ENCODE results near the gene IFIT5. TPM values are rescaled to one million over a fixed set of nuclear protein-coding genes. Genes with fewer than 3 reads are reported as not detected.
"Not testable (repeated sequence)": the region's sequence is repeated elsewhere in the genome, so short reads cannot be mapped to it uniquely, and the experiment has no call there.

The IFIT5 gene
- total RNA-seq, 6 experiments from 2014 or later, result 19.2 to 26.1 (median 22.4) TPM

GRCh38 chr10:89438525-89438924 is 24.2 kb downstream of the IFIT5 start:
- no peak for DNase-seq
- TF ChIP-seq CTCF (IDR thresholded peaks at IDR 0.05), result no peak
- Mint-ChIP-seq H3K36me3 (ENCODE audit: low read depth) (no peaks in the 10 kb centered on the region), H3K4me3 (no peak overlapping the region), H3K27ac (no peak overlapping the region), H3K27me3 (ENCODE audit: insufficient read depth) (peaks cover 12% of the 10 kb centered on the region), H3K4me1 (ENCODE audit: low read depth) (peaks cover 7% of the 10 kb centered on the region; the same call in 1 of the 2 replicates), H3K9me3 (no peaks in the 10 kb centered on the region)

- Mint-ChIP-seq H3K27ac (no peak overlapping the region), H3K9me3 (no peaks in the 10 kb centered on the region), H3K27me3 (ENCODE audit: insufficient read depth) (peaks cover 12% of the 10 kb centered on the region), H3K4me3 (no peak overlapping the region), H3K4me1 (ENCODE audit: low read depth) (peaks cover 7% of the 10 kb centered on the region; the same call in 1 of the 2 replicates), H3K36me3 (ENCODE audit: low read depth) (no peaks in the 10 kb centered on the region)
- no peak for DNase-seq
- no peak for TF ChIP-seq CTCF (IDR thresholded peaks at IDR 0.05)
Observed at GRCh38 chr10:89440226-89441009, 26.1 kb downstream of the IFIT5 start.

GRCh38 chr10:89442289-89442688 is 27.9 kb downstream of the IFIT5 start:
- Mint-ChIP-seq H3K36me3 (ENCODE audit: low read depth) (peaks cover 16% of the 10 kb centered on the region), H3K4me3 (no peak overlapping the region), H3K27ac (no peak overlapping the region), H3K4me1 (ENCODE audit: low read depth) (peaks cover 7% of the 10 kb centered on the region; the same call in 1 of the 2 replicates), H3K9me3 (peaks cover 13% of the 10 kb centered on the region), H3K27me3 (ENCODE audit: insufficient read depth) (peaks cover 17% of the 10 kb centered on the region)
- DNase-seq, result no peak
- no peak for TF ChIP-seq CTCF (IDR thresholded peaks at IDR 0.05)

GRCh38 chr10:89444819-89445218 is 30.5 kb downstream of the IFIT5 start:
- Mint-ChIP-seq H3K27me3 (ENCODE audit: insufficient read depth) (peaks cover 20% of the 10 kb centered on the region), H3K9me3 (peaks cover 13% of the 10 kb centered on the region), H3K36me3 (ENCODE audit: low read depth) (peaks cover 16% of the 10 kb centered on the region)
- not testable (repeated sequence) for H3K27ac Mint-ChIP-seq; H3K4me1 Mint-ChIP-seq (ENCODE audit: low read depth); DNase-seq; H3K4me3 Mint-ChIP-seq

GRCh38 chr10:89450901-89451300 is 36.5 kb downstream of the IFIT5 start:
- Mint-ChIP-seq H3K27me3 (ENCODE audit: insufficient read depth) (peaks cover 14% of the 10 kb centered on the region), H3K4me1 (ENCODE audit: low read depth) (peaks cover 13% of the 10 kb centered on the region; the same call in 1 of the 2 replicates), H3K9me3 (peaks cover 10% of the 10 kb centered on the region), H3K36me3 (ENCODE audit: low read depth) (peaks cover 13% of the 10 kb centered on the region; the same call in 1 of the 2 replicates), H3K4me3 (no peak overlapping the region), H3K27ac (no peak overlapping the region)
- TF ChIP-seq CTCF (IDR thresholded peaks at IDR 0.05), result no peak
- DNase-seq, result no peak

GRCh38 chr10:89452193-89452592 is 37.8 kb downstream of the IFIT5 start:
- H3K27me3 Mint-ChIP-seq (ENCODE audit: insufficient read depth), result peaks cover 6% of the 10 kb centered on the region
- H3K4me3 Mint-ChIP-seq, result no peak overlapping the region
- TF ChIP-seq CTCF (IDR thresholded peaks at IDR 0.05), result no peak
- DNase-seq, result no peak
- peaks cover 15% of the 10 kb centered on the region for H3K4me1 Mint-ChIP-seq (ENCODE audit: low read depth)
- H3K27ac Mint-ChIP-seq, result no peak overlapping the region
- no peaks in the 10 kb centered on the region for H3K9me3 Mint-ChIP-seq
- no peaks in the 10 kb centered on the region for H3K36me3 Mint-ChIP-seq (ENCODE audit: low read depth)

Data from HFFc6 (cell line).